LNCaP clone FGC (cell line): Measurements from ENCODE around the gene B3GAT1.

Experiments used
- DNase-seq: peaks from one replicate; pipeline ENCODE4 v3.0.0-alpha.2; 2011; ENCODE audit warnings: low read depth
- H3K4me3 ChIP-seq: 2 replicates; pipeline ENCODE4 v1.5.1; 2011; ENCODE audit warnings: mild to moderate bottlenecking, low read depth, low read length, control low read depth
- TF ChIP-seq, protein P1 (sequence below): IDR thresholded peaks from 2 replicates; pipeline ENCODE4 v1.5.1; 2012; ENCODE audit warnings: mild to moderate bottlenecking; ENCODE audit not compliant: control insufficient read depth, insufficient read depth; ENCODE audit errors: extremely low read depth

B3GAT1 gene

DNA sequence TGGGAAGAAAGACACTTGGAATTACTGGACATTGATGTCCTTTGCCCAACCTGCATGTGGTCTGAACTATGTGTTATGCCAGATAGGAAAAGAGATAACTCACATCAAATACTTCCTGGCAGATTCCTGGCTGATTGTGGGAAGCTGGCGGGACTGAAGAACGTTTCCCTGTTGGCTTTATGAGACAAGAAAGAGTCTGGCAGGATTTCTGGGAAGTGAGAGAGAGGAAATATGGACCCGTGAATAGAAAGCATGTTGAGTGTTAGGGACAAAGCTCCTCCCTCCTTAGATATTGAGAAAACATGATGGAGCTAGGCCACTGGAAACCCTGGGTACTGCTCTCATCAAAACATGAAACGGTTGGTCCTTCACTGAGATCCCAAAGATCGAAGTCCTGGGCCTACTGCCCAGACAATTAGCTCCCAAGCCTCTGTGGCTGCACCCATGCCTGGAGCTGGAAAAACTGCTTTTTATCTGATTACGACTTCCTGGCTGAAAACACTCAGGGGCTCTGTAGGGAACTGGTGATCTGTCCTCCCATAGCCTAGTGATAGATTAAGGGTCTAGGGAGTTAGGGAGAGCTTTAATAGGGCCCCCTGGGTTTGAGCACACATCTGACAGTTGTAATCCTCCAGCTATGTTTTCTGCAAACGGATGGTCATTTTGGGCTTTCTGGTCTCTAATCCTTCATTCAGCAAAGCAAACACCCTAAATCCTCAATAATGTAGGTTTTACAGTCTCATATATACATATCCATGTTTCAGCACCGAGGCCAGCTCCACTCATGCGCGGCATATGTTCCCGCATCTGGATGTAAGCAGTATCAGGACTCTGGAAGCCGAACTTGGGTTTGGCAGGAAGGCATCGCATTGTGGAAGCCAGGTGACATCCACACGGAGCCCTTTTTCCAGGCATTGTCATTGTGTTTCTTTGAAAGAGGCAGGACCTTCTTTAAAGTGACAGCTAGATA is 6.1 kb upstream of the B3GAT1 start:
- TF ChIP-seq, protein P1, sequence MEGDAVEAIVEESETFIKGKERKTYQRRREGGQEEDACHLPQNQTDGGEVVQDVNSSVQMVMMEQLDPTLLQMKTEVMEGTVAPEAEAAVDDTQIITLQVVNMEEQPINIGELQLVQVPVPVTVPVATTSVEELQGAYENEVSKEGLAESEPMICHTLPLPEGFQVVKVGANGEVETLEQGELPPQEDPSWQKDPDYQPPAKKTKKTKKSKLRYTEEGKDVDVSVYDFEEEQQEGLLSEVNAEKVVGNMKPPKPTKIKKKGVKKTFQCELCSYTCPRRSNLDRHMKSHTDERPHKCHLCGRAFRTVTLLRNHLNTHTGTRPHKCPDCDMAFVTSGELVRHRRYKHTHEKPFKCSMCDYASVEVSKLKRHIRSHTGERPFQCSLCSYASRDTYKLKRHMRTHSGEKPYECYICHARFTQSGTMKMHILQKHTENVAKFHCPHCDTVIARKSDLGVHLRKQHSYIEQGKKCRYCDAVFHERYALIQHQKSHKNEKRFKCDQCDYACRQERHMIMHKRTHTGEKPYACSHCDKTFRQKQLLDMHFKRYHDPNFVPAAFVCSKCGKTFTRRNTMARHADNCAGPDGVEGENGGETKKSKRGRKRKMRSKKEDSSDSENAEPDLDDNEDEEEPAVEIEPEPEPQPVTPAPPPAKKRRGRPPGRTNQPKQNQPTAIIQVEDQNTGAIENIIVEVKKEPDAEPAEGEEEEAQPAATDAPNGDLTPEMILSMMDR, result no peak
- peak; percentile 37 for DNase-seq

GRCh38 chr11:134416726-134417125 is 4.7 kb upstream of the B3GAT1 start:
- H3K4me3 ChIP-seq, result no peak overlapping the region
- no peak for DNase-seq
- TF ChIP-seq, protein P1, result no peak

More for the DNA sequence above, 6.1 kb upstream of the B3GAT1 start:
- no peak overlapping the region for H3K4me3 ChIP-seq

DNA sequence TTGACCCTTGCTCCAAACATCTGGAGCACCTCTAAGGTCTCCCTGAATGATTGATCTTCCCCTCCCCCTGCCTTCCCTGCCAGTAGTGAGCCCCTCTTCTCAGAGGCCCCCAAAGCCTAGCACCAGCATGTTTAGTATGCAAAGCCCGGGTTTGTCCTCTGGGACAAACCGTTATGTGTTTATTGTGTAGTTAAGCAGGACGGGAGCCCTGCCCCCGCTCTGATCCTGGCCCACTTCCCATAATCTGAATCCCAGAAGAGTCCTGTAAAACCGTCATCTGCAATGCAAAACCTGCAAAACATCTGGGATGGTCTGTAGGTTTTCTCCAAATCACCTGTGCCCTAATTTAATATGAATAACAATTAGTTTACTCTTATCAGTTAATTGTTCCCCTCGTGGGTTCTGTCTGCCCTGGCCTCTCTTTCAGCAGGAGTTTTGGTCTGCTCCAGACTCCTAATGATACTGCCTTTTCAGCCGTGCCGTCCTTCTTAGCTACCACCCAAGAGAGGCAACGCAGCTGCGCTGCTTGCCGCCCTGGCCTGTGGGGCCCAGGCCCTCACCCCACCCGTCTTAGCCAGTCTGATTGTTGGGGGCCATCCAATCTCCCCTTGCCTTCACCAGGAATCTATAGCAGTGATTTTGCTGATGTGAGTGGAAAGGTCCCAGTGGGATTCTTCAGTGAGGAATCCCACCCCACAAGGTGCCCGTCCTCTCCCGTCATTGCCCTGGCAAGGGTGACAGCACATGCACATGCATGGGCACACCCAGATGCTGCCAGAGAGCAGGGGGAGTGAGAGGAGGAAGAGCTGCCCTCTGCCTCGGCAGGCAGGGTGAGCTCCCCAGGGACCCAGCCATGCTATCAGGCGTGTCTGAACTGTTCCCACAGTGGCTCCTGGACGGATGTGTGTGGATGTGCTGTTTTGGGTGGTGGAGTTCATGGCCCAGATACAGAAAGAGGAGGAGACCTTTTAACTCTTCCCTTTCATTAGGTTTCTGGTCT is 3.0 kb upstream of the B3GAT1 start:
- no peak overlapping the region for H3K4me3 ChIP-seq
- TF ChIP-seq, protein P1, result no peak

GRCh38 chr11:134413826-134414731 is 2.0 kb upstream of the B3GAT1 start:
- H3K4me3 ChIP-seq, result no peak overlapping the region

More for the DNA sequence above, 3.0 kb upstream of the B3GAT1 start:
- DNase-seq, result no peak

GRCh38 chr11:134413043-134413825 is 1.2 kb upstream of the B3GAT1 start:
- DNase-seq, result no peak
- H3K4me3 ChIP-seq, result no peak overlapping the region
- TF ChIP-seq, protein P1, result no peak

More at GRCh38 chr11:134413826-134414731, 2.0 kb upstream of the B3GAT1 start:
- TF ChIP-seq, protein P1, result no peak
- no peak for DNase-seq
